ENCODE data around the gene COL9A3.

Gene COL9A3

GRCh38 chr20:62797671-62798532 lies 18.9 kb upstream of the COL9A3 start:
- DNase-seq: no peak

- DNase-seq: no peak
These were observed 17.8 kb upstream of the COL9A3 start for GRCh38 chr20:62799036-62799435.

- no peak for DNase-seq
These were observed 17.4 kb upstream of the COL9A3 start for GRCh38 chr20:62799459-62799858.

GRCh38 chr20:62799873-62800272 lies 17.0 kb upstream of the COL9A3 start:
- DNase-seq: no peak

- no peak for DNase-seq
These were observed 16.3 kb upstream of the COL9A3 start for GRCh38 chr20:62800314-62801259.

DNA sequence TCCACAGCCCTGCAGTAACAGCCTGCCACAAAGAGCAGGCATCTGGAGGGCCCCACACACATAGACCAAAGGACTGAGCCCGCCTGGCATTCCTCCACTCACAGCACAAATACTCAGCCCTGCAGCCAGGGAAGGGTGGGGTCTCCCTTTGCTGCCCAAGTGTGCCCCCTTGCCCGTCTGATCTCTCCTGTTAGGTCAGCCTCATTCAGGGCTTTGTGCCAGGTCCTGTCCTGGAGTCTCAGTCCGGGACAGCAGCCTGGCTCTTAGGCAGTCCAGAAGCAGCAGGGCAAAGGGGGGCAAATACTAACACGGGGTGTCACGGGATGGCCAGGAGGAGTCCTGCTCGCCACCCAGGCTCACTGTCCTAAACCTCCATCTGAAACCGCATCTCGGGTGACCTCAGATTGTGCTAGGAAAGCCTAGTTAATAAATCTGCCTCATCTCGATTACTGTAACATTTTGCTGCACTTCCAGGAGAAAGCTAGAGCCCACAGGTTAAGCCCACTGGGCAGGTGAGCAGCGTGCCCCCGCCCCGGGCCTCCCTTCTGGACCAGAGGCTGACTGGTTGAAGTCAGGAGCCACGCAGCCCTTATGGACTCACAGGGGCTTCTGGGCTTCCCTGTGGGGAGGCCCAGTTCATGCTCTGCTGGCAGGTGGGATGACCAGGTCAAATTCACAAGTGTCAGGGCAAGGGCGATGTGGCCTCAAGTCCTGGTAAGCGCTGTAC lies 15.4 kb upstream of the COL9A3 start:
- DNase-seq: no peak

DNA sequence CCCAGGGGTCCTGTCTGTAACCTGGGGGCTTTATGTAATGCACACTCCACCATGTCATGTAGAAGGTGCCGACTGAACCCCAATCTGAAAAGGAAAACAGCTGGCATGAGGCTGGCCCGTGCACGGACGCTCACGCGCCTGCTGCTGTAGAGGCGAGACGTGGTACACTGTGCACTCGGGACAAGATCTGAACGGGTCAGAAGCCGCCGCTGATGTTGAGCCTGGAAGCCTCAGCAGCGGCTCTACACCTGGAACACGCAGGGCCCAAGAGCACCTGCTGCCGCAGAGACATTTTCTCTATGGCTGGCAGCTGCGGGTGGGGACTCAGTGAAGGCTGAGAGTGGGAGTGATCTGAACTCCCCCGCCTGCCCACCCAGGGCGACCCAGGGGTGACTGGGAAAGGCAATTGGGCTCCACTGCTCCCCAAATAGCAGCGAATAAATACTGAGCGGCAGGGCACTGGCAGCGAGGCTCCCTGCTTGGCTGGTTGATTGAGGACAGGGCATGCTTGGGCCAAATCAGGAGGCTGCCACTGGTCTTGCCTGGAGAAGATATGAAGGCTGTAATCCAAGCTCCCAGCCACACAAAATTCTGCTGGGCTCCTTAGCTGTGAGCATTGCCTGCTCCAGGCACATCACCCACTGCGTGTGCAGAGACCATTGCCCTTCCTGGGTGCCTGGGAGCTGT lies 14.7 kb upstream of the COL9A3 start:
- DNase-seq: no peak

GRCh38 chr20:62804021-62804626 lies 12.7 kb upstream of the COL9A3 start:
- DNase-seq: no peak

GRCh38 chr20:62804627-62805154 lies 12.2 kb upstream of the COL9A3 start, which contains the start of gene OGFR:
OGFR (plus strand) TSS chr20:62804835; CDS start chr20:62804860, 25 bp downstream.
- peak; percentile 72 for DNase-seq

DNA sequence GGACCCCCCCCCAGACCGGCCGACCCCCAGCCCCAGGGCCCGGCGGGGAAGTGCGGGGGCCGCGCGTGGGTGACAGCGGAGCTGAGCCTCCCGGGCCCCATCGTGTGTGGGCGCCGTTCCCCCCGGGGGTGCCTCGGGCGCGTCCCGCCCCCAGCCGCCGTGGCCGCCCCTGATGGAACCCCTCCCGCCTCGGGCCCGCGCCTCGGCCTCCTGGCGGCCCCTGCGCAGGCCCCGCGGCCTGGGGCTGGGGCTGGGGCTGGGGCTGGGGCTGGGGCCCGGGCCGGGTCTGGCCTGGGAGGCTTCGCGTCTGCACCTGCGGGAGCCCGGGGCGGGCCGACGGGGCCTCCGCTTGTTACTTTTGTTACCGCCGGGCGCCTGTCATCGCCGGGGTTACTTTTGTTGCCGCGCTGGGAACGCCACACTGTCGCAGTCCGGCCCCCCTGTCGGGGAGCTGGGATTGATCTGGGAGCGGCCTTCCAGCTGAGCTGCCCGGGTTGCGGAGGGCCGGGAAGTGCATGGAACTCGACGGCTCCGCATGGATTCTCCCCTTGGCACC lies 11.6 kb upstream of the COL9A3 start:
- no peak for DNase-seq

GRCh38 chr20:62805711-62806382 lies 11.0 kb upstream of the COL9A3 start:
- DNase-seq: no peak

- DNase-seq: no peak
These were observed 10.3 kb upstream of the COL9A3 start for GRCh38 chr20:62806383-62807050.

GRCh38 chr20:62807444-62808210 lies 9.2 kb upstream of the COL9A3 start:
- DNase-seq: no peak

GRCh38 chr20:62808211-62808865 lies 8.5 kb upstream of the COL9A3 start:
- peak; percentile 72 for DNase-seq

DNA sequence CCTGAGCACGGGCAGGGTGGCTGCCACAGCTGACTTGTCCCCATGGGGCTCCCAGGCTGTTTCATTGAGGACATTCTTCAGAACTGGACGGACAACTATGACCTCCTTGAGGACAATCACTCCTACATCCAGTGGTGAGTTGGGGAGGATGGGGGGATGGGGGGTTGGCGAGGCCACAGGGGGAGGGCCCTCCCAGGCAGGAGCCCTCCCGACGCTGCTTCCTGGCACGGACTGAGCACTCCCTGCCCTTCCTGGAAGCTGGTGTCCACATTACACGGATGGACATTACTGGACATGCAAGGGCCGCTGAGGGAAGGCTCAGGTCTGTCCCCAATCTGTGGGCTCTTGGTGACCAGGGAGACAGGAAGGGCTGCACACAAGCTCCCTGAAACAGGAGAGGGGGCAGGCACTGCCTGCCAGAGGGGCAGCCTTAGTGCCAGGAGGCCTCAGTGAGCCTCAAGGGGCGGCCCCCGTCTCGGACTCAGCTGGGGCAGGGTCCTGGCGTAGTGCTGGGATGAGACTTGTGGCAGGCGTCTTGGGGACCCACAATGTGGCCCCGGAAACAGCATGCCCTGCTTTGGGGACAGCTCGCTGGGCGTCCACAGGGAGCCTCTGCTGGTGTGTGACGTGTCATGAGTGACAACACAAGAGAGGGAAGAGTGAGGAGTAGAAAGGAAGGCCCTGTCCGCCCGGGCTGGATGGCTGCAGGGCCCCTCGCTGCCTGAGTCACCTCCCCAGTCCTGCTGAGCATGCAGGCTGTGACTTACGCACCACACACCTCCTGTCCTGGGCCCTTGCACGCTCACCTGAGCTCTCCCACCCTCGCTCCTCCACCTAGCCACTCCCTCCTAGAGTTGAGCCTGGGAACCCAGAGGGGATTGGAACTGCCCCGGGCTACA lies 7.1 kb upstream of the COL9A3 start:
- DNase-seq: no peak

DNA sequence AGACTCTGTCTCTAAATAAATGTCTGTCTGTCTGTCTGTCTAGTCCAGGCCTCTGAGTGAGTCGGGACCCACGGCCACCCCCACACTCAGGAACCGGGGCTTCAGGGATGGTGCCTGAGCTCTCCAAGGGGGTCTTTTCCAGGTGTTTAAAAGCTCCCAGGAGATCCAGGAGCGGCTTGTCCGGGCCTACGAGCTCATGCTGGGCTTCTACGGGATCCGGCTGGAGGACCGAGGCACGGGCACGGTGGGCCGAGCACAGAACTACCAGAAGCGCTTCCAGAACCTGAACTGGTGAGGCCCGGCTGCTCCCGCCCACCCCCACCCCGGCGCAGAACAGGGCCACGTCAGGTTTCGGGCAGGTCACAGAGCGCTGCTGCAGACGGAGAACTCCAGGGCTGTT lies 5.5 kb upstream of the COL9A3 start:
- no peak for DNase-seq

DNA sequence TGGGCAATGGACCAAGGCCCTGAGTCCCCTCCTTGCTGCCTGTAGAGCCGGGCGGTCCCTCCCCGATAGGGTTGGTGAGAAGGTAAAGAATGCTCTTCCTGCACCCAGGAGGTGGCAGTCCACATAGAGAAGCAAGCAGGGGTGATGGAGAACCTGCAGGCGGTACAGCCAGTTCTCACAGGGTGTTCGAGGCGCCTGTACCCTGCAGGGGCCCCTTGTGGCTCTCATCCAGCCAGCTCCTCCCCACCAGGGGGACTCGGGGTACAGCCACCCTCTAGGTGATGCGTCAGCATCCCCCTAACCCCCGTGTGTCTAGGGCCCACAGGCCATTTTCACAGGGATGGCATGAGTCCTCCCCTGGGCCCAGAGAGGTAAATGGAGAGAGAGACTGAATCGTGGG lies 5.1 kb upstream of the COL9A3 start:
- no peak for DNase-seq
